ENCODE measurements around the gene RAPGEF1.

Gene RAPGEF1

DNA sequence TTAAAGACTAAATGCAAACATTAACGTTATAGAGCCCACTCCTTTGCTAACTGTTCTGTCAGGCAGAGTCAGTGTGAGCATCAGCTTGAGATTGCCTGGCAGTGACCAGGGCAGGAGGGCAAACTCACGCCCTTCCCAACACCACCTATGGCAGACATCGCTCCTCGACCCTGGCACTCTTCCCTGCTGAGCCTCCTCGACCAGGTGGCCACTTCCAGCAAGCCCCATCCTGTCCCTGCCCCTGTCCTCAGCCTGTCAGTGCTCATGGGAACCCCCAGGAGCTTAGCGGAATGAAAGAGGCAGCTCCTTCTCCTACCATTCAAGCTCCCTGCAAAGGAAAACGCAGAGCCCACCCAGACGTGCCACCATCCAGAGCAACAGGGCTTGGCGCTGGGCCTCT lies 152.5 kb downstream of the RAPGEF1 start:
- DNase-seq (ENCODE audit: low spot score): no peak

DNA sequence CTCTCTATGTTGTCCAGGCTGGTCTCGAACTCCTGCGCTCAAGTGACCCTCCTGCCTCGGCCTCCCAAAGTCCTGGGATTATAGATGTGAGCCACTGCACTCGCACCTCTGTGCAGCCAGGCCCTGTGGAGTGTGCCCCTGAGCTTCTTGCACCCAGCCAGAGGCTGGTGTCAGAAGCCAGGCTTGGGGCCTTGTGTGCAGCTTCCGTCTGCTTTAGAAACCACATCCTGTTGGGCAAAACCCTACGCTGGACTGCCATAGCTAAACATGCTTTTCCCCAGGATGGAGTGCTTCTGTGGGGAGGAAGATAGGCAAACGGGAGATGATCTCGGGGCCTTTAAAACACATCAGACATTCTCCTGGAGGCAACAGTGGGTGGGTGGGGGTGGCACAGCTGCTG lies 154.5 kb downstream of the RAPGEF1 start:
- DNase-seq (ENCODE audit: low spot score): no peak

DNA sequence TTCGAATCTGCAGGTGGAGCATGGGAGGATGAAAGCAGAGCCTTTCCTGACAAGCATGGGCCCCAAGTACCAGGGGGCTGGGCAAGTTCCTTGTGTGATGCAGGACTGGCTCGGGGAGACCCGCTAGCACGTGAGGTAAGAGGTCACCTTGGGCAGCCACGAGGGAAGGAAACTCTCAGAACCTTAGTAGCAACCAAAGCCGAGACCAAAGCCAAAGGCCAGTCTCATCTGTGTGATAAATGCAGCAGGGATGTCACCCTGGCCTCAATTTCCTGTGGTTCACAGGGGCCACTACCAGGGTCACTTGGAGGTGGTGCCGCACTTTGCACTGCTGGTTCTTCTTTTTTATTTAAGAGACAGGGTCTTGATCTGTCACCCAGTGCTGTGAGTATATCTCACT lies 155.0 kb downstream of the RAPGEF1 start:
- DNase-seq (ENCODE audit: low spot score): no peak

DNA sequence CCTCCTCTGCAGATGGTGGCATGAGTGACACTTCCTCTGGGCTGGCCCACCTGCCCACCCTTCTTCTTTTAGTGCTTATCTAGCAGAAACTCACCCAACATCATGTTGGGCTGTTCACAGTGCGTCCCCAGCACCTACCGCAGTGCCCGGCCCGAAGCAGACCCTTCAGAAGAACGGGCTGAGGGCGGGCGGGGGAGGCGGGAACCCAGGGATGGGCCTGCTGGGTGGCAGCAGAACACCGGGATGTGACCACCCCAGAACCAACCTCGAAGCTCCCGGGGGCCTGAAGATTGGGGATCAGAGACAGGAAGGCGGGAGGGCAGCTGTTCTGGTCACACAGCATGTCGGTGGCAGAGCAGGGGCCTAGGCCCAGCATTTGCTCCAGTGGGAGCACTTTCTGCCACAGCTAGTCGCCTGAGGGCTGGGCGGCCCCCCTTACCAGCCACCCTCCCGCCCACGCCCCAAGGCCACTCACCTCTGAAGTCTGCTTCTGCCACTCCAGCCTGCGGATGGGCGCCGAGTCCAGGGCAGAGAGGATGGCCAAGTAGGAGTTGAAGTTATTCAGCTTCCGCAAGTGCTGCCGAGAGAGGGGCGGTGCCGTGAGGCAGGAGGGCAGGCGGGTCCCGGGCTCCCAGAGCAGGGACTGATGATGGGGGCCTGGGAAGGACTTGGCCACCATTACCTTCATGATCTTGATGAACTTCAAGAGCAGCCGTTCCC lies 155.9 kb downstream of the RAPGEF1 start:
- DNase-seq (ENCODE audit: low spot score): no peak

DNA sequence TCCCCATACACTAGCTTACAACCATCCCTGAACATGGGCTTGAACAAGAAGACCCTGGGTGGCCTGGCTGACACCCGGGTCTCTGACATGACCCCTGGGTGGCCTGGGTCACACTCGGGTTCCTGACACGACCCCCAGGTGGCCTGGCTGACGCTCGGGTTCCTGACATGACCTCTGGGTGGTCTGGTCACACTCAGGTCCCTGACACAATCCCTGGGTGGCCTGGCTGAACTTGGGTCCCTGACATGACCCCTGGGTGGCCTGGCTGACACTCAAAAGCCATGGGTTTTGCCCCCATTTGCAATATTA lies 156.6 kb downstream of the RAPGEF1 start:
- DNase-seq (ENCODE audit: low spot score): no peak

DNA sequence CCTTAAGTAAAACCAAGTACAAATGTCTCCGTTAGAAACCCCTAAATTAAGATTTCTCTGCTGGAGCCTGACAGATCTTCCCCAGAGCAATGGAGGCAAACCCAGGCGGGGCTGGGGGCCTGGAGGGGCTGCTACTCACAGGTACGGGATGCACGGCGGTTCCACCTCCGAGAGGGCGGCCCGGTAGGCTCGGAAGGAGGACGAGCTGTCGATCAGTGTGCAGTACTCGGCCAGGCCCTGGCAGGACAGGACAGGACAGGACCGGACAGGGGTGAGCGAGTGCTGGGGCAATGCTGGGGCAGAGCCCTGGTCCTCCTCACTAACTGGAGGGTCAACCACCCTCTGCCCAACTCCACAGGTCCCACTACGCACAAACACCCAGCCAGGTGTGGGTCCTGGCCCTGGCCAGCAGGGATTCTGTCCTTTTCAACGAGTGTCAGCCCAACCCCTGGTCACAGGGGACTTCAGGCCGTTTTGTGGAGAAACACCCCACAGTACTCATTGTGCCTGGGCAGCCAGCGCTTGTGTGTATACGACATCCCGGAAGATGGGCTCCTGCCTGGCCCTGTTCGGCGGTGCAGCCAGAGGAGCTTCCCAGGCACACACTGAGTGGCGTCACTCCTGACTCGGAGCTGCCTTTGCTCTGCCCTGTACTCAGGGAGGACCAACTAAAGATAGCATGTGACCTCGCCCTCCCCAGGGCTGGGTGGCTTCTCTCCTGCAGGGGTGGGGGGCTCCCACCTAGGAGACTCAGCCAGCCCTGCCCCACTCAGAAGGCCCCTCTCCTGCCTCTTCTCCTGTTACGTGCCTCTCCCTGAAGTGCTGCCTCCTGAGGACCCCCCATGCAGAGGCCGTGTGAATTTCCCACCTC lies 157.2 kb downstream of the RAPGEF1 start:
- DNase-seq (ENCODE audit: low spot score): no peak

DNA sequence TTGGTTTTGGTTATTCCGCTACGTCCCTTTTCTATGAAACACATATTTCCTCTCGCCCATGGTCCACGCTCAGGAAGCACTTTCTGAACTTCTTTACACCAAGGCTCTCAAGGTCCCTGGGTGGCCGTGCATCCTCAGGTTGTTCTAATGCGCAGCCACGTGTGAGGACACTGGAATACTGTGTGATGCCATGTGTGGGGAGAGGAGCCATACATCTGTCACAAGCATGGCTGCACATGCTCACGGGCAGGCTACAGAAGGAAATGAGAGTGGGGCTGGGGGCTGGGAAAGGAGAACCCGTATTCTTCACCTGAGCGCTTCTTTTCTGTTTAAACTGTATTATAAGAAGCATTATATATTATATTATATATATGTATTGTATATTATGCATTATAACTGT lies 157.8 kb downstream of the RAPGEF1 start:
- no peak for DNase-seq (ENCODE audit: low spot score)

DNA sequence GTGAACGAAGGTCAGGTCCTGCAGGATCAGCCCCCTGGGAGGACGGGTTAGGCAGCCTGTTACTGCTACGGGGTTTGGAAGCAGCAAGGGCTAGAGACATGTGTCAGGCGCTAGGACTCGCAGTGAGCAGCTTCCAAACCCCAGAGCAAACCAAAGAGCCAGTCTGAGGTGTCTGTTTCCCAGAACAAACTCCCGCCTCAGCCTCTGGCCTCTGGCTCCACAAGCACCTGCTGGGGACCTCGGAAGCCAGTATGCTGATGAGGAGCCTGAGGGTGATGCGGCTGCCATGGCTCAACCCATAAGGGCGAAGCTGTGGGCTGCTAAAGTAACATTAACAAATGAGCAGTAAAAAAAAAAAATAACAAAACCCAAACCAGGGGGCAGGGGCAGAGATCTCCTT lies 159.5 kb downstream of the RAPGEF1 start:
- DNase-seq (ENCODE audit: low spot score): no peak

DNA sequence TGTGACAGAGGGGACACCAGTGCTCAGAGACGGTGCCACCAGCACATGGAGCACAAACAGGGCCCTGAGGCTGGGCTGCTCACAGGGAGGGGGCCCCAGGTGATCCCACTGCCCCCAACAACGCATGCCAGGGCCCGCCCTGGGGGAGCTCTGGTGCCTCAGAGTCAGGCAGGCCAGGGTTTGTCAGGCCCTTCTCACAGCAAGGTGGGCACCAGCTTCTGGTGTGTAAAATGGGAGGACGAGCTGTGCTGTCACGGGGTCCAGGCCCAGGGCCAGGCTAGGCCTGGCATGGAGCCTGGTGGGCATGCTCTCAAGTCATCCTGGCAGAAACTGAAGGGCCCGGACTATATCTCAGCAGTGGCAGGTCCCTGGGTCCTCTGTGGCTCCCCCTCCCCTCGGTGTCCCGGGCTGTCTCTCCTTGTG lies 160.1 kb downstream of the RAPGEF1 start:
- DNase-seq (ENCODE audit: low spot score): no peak

DNA sequence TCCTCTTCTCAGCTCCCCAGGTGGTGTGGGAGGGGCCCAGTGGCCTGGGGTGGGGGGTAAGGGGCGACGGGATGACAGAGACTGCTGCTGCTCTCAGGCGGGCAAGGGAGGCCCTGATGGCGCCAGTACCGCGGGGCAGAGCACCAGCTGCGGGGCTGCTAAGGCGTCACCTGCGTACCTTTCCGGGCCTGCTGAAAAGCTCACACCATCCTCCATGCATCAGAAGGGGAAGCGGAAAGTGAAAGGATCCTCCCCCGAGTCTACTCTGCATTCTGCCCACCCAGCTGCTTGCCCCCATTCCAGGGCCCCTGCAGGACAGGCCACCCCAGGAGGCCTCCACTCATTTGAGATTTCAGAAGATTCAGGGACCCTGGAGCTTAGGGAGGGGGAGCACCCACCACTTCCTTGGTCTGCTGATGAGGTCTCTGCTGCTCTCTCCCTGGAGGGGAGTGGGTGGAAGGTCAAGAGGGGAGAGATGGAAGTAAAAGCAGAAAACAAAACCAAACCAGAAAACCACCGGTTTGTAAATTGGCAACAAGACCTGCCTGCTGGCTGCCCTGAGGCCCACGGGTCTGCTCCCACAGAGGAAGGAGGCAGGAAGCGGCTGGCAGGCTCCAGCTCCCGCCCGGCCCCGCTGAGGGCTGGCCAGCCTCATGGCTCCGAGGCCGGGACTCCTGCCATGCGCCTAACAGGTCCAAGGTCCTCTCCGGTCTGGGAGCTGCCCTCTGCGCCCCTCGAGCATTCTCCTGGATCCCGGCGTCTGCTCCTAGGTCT lies 161.0 kb downstream of the RAPGEF1 start:
- DNase-seq (ENCODE audit: low spot score): no peak

DNA sequence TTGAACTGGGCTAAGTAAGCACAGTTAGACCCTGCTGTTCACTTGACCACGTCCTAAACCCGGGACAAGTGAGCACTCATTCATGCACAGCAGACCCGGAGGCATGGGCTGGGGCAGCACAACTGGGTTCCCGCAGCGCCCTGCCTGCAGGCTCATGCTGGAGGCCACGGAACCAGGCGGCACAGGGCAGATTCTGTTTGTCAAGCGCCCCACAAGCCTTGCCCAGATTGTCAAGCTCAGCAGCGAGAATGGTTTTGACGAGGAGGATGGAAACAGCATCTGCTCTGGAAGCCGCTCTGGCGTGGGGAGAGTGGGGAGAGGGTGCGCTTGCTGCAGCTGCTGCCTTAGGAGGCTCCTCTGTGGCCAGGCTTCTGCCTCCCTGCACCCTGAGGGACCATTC lies 161.9 kb downstream of the RAPGEF1 start:
- DNase-seq (ENCODE audit: low spot score): no peak

DNA sequence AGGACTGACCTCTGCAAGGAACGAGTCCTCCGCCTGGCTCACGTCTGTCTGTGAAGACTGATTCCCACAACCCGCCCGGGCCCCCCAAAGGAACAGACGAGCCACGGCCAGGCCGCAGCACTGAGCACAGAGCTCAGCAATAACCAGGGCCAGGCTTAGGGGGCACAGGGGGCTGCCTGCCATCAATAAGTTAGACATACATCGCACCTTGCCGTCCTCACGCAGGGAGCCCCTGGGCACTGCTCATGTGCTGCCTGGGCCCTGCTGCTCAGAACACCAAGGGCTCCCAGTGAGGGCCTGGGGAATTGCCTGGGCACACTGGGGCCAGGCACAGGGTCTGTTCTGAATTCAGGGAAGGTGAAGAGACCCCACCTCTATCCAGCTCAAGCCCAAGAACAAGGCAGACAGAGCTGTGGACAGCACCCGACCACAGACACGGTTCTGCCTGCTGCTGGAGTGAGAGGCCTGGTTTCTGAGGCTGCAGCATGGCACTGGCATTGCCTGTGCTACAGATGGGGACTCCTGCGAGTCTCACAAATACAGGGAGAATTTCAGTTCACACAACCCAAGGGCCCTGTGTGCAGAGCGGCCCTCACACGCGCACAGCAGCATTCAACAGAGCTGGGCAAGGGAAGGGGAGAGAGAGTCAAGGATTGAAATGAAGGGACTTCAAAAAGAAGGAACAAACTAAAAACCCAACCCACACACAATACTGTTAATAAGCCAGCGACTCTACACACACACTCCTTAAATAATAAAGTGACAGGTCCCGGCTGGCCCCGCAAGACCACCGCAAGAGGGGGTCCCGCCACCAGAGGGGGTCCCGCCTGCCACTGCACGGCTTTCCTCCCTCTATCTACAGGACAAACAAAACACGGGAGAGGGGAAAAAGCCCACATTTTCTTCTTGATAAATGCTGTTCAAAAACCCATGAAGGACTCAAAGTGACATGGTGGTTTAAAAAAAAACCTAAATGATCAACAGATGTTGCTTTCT lies 162.6 kb downstream of the RAPGEF1 start:
- no peak for DNase-seq (ENCODE audit: low spot score)

DNA sequence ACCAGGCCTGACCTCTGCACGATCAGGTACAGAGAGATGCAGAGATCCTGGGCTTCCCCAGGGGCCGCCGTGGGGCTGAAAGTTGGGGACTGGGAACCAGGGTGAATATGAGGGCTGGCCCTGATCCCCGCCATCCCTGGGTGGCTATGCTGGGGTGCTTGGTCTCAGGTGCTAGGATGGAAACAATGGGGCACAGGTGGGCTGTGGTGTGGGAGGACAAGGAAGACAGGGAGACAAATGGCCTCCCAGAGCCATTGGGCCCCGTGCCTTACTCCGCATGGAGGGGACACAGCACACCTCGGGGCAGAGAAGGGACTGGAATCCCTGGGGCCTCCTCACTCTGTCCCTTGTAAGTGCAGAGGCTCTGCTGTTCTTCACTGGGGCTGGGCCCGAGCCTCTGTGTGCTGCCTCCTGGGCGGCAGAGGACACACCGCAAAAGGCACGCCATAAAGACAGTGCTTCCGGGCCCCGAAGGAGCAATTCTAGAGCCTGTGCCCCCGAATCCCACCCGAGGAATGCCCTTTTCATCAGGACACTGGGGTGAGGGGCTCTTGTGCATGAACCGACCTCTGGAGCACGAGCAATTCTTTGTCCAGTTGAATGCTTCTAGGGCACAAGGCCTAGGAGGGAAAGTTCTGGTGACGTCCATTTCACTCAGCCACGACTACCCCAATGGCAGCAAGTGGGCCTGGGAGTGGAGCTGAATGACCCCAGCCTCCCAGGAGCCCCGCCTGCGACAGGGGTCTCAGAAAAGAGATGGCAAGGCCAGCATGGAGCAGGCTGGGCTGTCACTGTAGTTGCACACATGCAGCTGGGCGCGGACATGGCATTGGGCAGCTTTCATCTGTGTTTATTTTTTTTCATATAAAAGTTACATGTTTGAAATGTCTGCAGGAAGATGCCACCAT lies 163.7 kb downstream of the RAPGEF1 start:
- DNase-seq (ENCODE audit: low spot score): no peak

DNA sequence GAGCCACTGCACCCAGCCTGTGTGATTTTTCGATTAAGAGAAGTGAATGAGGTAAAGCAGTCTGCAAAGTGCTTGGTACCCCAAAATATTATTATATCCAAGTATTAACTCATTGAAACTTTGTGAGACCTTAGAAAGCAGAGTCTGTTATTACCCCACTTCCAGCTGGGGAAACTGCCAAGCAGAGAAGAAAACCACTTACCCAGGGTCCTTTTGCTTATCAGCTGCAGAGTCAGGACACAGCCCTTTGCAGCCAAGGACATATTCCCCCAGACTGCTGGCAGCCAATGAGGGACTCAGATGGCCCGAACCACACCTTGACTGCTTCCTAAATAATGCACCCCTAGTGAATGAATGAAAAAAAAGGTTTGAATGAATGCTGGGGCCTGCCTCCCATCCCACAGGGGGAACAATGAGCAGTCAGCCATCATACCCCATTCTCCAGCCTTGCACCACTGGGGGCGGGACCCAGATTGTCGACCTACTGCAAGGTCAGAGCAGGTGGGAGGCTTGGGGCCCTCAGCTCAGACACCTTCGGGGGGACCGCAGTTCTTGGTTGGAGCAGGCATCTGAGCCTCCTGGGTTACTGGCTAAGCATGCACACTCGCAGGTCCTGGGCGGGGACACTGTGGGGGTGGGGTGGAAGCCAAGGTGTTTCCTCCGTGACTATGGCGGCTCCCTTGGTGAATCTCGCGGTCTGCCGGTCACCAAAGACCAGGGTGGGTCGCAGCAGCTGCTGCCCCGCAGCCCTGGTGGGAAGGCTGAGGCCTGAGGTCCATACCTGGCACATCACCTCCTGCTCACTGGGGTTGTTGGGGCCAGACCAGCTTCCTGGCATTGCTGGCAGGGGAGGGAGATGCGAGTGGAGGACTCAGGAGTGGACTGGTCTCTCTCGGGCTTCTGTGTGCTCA lies 164.9 kb downstream of the RAPGEF1 start:
- no peak for DNase-seq (ENCODE audit: low spot score)

DNA sequence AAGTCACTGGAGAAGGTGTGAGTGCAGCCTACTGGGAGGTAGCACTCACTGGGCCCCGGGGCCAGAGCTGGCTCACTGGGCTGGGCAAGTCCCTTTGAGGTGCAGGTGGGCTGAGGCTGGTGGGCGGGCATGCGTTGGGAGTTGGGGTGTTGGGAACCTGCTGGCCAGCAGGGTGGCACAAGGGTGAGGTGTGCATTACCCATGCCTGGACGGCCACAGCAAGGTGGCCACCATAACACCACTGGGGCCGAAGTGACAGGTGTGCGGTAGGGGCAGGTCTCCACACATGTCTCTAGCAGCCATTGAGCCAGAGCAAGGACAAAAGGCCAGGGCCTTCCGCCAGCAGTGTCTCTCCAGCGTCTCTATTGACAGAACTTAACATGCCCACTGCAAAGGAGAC lies 172.0 kb downstream of the RAPGEF1 start:
- DNase-seq (ENCODE audit: low spot score): no peak

DNA sequence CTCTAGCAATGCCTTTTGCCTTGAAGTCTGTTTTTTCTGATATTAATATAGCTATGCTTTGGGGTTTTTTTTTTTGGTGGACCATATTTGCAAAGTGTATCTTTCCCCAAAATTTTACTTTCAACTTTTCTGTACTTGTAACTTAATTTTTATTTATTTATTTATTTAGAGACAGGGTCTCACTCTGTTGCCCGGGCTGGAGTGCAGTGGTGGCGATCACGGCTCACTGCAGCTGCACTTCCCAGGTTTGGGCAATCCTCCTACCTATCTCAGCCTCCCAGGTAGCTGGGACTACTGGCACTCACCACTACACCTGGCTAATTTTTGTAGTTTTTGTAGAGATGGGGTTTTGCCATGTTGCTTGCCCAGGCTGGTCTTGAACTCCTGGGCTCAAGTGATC lies 173.7 kb downstream of the RAPGEF1 start:
- DNase-seq (ENCODE audit: low spot score): no peak

DNA sequence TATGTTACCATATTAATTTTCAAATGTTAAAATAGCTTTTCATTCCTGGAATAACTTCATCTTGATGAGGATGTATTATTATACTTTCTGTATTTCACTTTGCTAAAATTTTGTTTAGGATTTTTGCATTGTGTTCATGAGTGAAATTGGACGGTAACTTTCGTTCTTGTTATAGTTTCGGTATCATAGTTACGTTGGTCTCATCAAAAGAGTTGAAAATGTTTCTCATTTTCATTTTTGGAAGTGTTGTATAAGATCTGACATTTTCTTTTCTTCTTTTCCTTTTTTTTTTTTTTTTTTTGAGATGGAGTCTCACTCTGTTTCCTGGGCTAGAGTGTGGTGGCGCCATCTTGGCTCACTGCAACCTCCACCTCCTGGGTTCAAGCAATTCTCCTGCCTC lies 174.5 kb downstream of the RAPGEF1 start:
- DNase-seq (ENCODE audit: low spot score): no peak

DNA sequence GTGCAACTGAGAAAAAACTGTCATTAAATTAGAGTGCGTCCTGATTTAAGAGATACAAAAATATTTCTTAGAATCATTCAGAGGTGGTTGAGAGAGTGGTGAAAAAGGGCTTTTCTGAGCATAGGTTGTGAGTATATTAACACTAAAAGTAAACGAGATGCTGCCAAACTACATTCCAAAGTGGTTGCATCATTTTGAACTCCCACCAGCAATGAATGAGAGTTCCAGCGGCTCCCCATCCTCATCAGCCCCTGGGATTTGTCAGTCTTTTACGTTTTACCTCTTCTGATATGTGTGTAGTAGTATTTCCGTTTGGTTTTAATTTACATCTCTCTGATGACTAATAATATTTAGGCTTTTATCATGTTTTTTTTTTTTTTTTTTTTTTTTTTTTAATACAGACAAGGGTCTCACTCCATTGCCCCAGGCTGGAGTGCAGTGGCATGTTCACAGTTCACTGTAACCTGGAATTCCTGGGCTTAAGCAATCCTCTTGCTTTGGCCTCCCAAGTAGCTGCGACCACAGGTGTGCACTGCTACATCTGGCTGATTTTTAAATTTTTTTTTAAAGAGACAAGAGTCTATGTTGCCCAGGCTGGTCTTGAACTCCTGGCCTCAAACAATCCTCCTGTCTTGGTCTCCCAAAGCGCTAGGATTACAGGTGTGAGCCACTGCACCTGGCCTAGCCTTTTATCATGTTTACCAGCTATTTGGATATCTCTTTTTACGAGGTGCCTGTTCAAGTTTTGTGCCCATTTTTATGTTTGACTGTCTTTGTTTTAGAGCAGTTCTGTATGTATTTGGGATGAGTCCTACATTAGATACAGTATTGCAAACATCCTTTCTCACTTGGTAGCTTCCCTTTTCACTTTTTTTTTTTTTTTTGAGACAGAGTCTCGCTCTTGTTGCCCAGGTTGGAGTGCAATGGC lies 177.6 kb downstream of the RAPGEF1 start:
- DNase-seq (ENCODE audit: low spot score): no peak
